ENCODE measurements around the gene ORAI2. TPM values are rescaled to one million over a fixed set of nuclear protein-coding genes. Genes with fewer than 3 reads are reported as not detected.
A peak's percentile ranks its signal among the peaks of the same experiment; 100 is the strongest.
"Not testable (repeated sequence)": the region's sequence is repeated elsewhere in the genome, so short reads cannot be mapped to it uniquely, and the experiment has no call there.

ORAI2 gene
- total and polyA plus RNA-seq, 7 experiments from 2014 or later: 19.9 to 72.6 (median 28.5) TPM

DNA sequence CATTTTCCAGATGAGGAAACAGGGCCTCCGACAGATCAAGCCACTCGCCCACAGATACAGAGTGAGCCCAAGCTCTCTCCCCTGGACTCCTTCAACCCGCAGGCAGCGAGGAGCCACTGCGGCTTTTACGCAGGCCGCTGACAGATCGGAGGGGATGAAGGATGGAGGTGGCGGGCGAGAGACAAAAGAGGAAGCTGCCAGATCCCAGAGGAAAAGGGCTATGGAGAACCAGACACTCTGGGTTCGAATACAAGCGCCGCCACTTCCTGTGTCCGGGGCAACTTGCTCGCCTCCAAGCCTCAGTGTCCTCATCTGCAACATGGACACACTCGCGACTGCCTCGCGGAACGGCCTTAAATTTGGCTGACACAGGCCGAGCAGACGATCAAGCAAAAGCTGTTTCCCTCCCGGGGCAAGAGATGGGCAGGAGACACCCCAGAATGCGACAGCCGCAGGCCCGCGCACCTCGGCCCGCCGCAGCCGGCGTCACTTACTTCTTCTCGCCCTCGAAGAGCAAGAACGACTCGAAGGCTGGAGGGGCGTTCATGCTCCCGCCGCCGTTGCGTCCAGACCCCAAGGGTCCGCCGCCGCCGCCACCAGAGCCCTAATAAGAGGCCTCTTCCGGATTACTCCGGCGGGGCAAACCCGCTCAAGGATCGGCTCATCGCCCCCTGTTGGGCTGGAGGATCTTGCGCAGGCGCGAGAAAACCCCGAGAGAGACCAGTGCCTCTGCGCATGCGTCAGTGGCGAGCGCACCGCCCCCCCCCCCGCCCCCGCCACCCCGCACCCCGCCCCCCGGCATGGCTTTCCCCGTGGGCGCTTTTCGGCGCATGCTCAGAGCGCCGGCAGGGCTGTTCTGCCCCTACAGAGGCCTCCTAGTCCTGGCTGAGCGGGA is 45.2 kb downstream of the ORAI2 start, which contains the start of gene POLR2J:
TSS of gene POLR2J (minus strand) at position 609 of the 895 bp plus-strand sequence. CDS start at position 547, 62 bp downstream.
- CTCF ChIA-PET; H3K4me3 ChIP-seq (ENCODE audit: low read length); H3K36me3 Mint-ChIP-seq; H3K4me1 Mint-ChIP-seq; POLR2A ChIA-PET; H3K9me3 Mint-ChIP-seq; H3K27me3 Mint-ChIP-seq; intact Hi-C loops (cut with micrococcal nuclease); H3K27me3 ChIP-seq (ENCODE audit: control insufficient read depth in 2 of 2, insufficient read depth in 2 of 2, low read length in 2 of 2); H3K36me3 ChIP-seq (ENCODE audit: control insufficient read depth in 2 of 3, insufficient read depth in 3 of 3, low read length in 3 of 3); H3K4me1 ChIP-seq (ENCODE audit: control insufficient read depth in 2 of 2, insufficient read depth in 2 of 2, low read length in 2 of 2); H3K9me3 ChIP-seq (ENCODE audit: control insufficient read depth in 2 of 3, low read length in 3 of 3): not testable (repeated sequence)
- peak within 1 kb of the TSS in 8 of 9 donors; percentile 36 to 94 (median 87) for H3K27ac Mint-ChIP-seq
- ATAC-seq: peak; percentile 90
- peak within 1 kb of the TSS; percentile 63 for H3K27ac ChIP-seq (ENCODE audit: low read depth, low read length)
- peak; percentile 69 to 92 (median 87) for DNase-seq
- H3K4me3 Mint-ChIP-seq: peak within 1 kb of the TSS; percentile 76 to 94 (median 86)

DNA sequence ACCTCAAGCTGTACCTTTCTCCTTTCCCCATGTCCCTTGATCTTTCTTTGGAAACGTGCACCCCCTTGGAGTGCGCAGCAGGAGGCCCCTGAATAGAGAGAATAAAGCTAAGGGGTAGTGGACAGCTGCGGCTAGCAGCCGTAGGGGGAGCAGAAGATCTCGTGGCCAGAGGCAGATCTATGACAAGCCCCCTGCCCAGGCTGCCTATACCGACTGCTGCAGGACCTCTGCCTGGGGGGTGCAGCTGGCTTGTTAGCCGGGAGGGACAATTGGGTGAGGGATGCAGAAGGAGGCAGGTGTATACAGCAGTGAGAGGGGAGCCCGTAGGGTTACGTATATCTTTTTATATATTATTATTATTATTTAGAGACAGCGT is 45.8 kb downstream of the ORAI2 start:
- H3K4me1 ChIP-seq (ENCODE audit: control insufficient read depth in 2 of 2, insufficient read depth in 2 of 2, low read length in 2 of 2); H3K27me3 Mint-ChIP-seq; H3K36me3 Mint-ChIP-seq; H3K4me3 ChIP-seq (ENCODE audit: low read length); POLR2A ChIA-PET; H3K27ac Mint-ChIP-seq; CTCF ChIA-PET; H3K9me3 ChIP-seq (ENCODE audit: control insufficient read depth in 2 of 3, low read length in 3 of 3); H3K27me3 ChIP-seq (ENCODE audit: control insufficient read depth in 2 of 2, insufficient read depth in 2 of 2, low read length in 2 of 2); H3K27ac ChIP-seq (ENCODE audit: low read depth, low read length); H3K36me3 ChIP-seq (ENCODE audit: control insufficient read depth in 2 of 3, insufficient read depth in 3 of 3, low read length in 3 of 3); H3K9me3 Mint-ChIP-seq; DNase-seq; intact Hi-C loops (cut with micrococcal nuclease); H3K4me1 Mint-ChIP-seq; H3K4me3 Mint-ChIP-seq: not testable (repeated sequence)
- peak; percentile 3 for ATAC-seq

- intact Hi-C loops (cut with micrococcal nuclease); ATAC-seq: not testable (repeated sequence)
- H3K4me3 Mint-ChIP-seq: peak overlapping the region in 1 of 10 donors; percentile 26
These were observed 46.7 kb downstream of the ORAI2 start for GRCh38 chr7:102479982-102480637.

GRCh38 chr7:102481962-102482361 is 48.6 kb downstream of the ORAI2 start:
- DNase-seq: peak in 2 of 9 donors; percentile 9 to 12

More at GRCh38 chr7:102479982-102480637, 46.7 kb downstream of the ORAI2 start:
- H3K4me1 Mint-ChIP-seq; H3K4me3 ChIP-seq (ENCODE audit: low read length); H3K36me3 Mint-ChIP-seq; H3K9me3 Mint-ChIP-seq; H3K9me3 ChIP-seq (ENCODE audit: control insufficient read depth in 2 of 3, low read length in 3 of 3); H3K27me3 ChIP-seq (ENCODE audit: control insufficient read depth in 2 of 2, insufficient read depth in 2 of 2, low read length in 2 of 2); H3K27me3 Mint-ChIP-seq; CTCF ChIA-PET; H3K4me1 ChIP-seq (ENCODE audit: control insufficient read depth in 2 of 2, insufficient read depth in 2 of 2, low read length in 2 of 2); H3K27ac ChIP-seq (ENCODE audit: low read depth, low read length); H3K36me3 ChIP-seq (ENCODE audit: control insufficient read depth in 2 of 3, insufficient read depth in 3 of 3, low read length in 3 of 3); POLR2A ChIA-PET: not testable (repeated sequence)
- DNase-seq: peak in 3 of 9 donors; percentile 2 to 29 (median 11)
- peak overlapping the region in 3 of 9 donors; percentile 12 to 72 (median 57) for H3K27ac Mint-ChIP-seq

DNA sequence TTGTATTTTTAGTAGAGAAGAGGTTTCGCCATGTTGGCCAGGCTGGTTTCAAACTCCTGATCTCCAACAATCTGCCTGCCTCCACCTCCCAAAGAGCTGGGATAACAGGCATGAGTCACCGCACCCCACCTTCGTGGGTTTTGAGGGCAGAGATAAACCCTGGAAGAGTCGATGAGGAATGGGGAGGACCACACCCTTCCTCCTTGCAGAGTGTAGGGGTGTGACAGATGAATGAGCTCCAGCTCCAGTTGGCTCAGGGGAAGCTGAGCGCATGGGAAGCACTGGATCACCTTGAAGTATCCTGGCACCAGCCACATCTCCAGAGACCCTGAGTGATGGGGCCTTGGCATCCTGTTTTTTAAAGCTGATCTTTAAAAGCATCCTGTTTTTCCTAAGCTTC is 50.9 kb downstream of the ORAI2 start:
- H3K27me3 ChIP-seq (ENCODE audit: control insufficient read depth in 2 of 2, insufficient read depth in 2 of 2, low read length in 2 of 2); H3K4me3 ChIP-seq (ENCODE audit: low read length); POLR2A ChIA-PET; H3K27ac ChIP-seq (ENCODE audit: low read depth, low read length); H3K36me3 Mint-ChIP-seq; H3K36me3 ChIP-seq (ENCODE audit: control insufficient read depth in 2 of 3, insufficient read depth in 3 of 3, low read length in 3 of 3); H3K9me3 Mint-ChIP-seq; H3K4me1 Mint-ChIP-seq; H3K4me3 Mint-ChIP-seq; H3K27me3 Mint-ChIP-seq; CTCF ChIA-PET; intact Hi-C loops (cut with micrococcal nuclease); H3K9me3 ChIP-seq (ENCODE audit: control insufficient read depth in 2 of 3, low read length in 3 of 3); H3K27ac Mint-ChIP-seq; H3K4me1 ChIP-seq (ENCODE audit: control insufficient read depth in 2 of 2, insufficient read depth in 2 of 2, low read length in 2 of 2); ATAC-seq; DNase-seq: not testable (repeated sequence)

More at GRCh38 chr7:102481962-102482361, 48.6 kb downstream of the ORAI2 start:
- H3K36me3 Mint-ChIP-seq; intact Hi-C loops (cut with micrococcal nuclease); H3K4me1 Mint-ChIP-seq; H3K9me3 ChIP-seq (ENCODE audit: control insufficient read depth in 2 of 3, low read length in 3 of 3); CTCF ChIA-PET; H3K27ac Mint-ChIP-seq; H3K4me3 Mint-ChIP-seq; H3K36me3 ChIP-seq (ENCODE audit: control insufficient read depth in 2 of 3, insufficient read depth in 3 of 3, low read length in 3 of 3); H3K9me3 Mint-ChIP-seq; H3K27ac ChIP-seq (ENCODE audit: low read depth, low read length); ATAC-seq; H3K4me1 ChIP-seq (ENCODE audit: control insufficient read depth in 2 of 2, insufficient read depth in 2 of 2, low read length in 2 of 2); H3K4me3 ChIP-seq (ENCODE audit: low read length); POLR2A ChIA-PET; H3K27me3 Mint-ChIP-seq; H3K27me3 ChIP-seq (ENCODE audit: control insufficient read depth in 2 of 2, insufficient read depth in 2 of 2, low read length in 2 of 2): not testable (repeated sequence)

GRCh38 chr7:102490529-102491075 is 57.2 kb downstream of the ORAI2 start:
- H3K9me3 ChIP-seq (ENCODE audit: control insufficient read depth in 2 of 3, low read length in 3 of 3); H3K27me3 Mint-ChIP-seq; H3K27me3 ChIP-seq (ENCODE audit: control insufficient read depth in 2 of 2, insufficient read depth in 2 of 2, low read length in 2 of 2); H3K4me1 ChIP-seq (ENCODE audit: control insufficient read depth in 2 of 2, insufficient read depth in 2 of 2, low read length in 2 of 2); H3K27ac Mint-ChIP-seq; CTCF ChIA-PET; H3K9me3 Mint-ChIP-seq; H3K4me3 ChIP-seq (ENCODE audit: low read length); H3K27ac ChIP-seq (ENCODE audit: low read depth, low read length); H3K4me1 Mint-ChIP-seq; intact Hi-C loops (cut with micrococcal nuclease); POLR2A ChIA-PET; H3K36me3 ChIP-seq (ENCODE audit: control insufficient read depth in 2 of 3, insufficient read depth in 3 of 3, low read length in 3 of 3); H3K4me3 Mint-ChIP-seq; H3K36me3 Mint-ChIP-seq: not testable (repeated sequence)
- peak; percentile 75 for ATAC-seq
- peak in 8 of 9 donors; percentile 45 to 77 (median 58) for DNase-seq
